Measurements from ENCODE around the gene SMYD5. TPM values are rescaled to one million over a fixed set of nuclear protein-coding genes. Genes with fewer than 3 reads are reported as not detected.
"Not testable (repeated sequence)": the region's sequence is repeated elsewhere in the genome, so short reads cannot be mapped to it uniquely, and the experiment has no call there.

The SMYD5 gene
- total RNA-seq, 1 donor: 17.4 TPM

- Histone ChIP-seq H3K4me2 (ENCODE audit: insufficient read depth, low read length) (no peak overlapping the region), H3K4me1 (ENCODE audit: insufficient read depth, low read length) (no peaks in the 10 kb centered on the region), H2AFZ (ENCODE audit: low read length) (no peak overlapping the region), H3K36me3 (ENCODE audit: insufficient read depth, low read length) (no peaks in the 10 kb centered on the region), H3K27me3 (ENCODE audit: insufficient read depth, low read length) (no peaks in the 10 kb centered on the region), H4K20me1 (ENCODE audit: insufficient read depth, low read length) (peaks cover 4% of the 10 kb centered on the region), H3K4me3 (ENCODE audit: insufficient read depth, low read length) (no peak overlapping the region), H3K9me3 (ENCODE audit: low read depth, low read length) (no peaks in the 10 kb centered on the region), H3K79me2 (ENCODE audit: insufficient read depth, low read length) (no peaks in the 10 kb centered on the region), H3K27ac (ENCODE audit: low read depth, low read length) (no peak overlapping the region)
- TF ChIP-seq CTCF (IDR thresholded peaks at IDR 0.05; ENCODE audit: extremely low read depth, low read depth, low read length): peak; percentile 55
- peak; percentile 98 for DNase-seq (ENCODE audit: insufficient read length, low spot score, missing footprints)
These were observed 46.4 kb downstream of the SMYD5 start for GRCh38 chr2:73260338-73260984.

- no peaks in the 10 kb centered on the region for H3K79me2 ChIP-seq (ENCODE audit: insufficient read depth, low read length)
- no peak overlapping the region for H3K4me3 ChIP-seq (ENCODE audit: insufficient read depth, low read length)
- H2AFZ ChIP-seq (ENCODE audit: low read length): no peak overlapping the region
- TF ChIP-seq CTCF (IDR thresholded peaks at IDR 0.05; ENCODE audit: extremely low read depth, low read depth, low read length): no peak
- H3K4me1 ChIP-seq (ENCODE audit: insufficient read depth, low read length): no peaks in the 10 kb centered on the region
- no peaks in the 10 kb centered on the region for H4K20me1 ChIP-seq (ENCODE audit: insufficient read depth, low read length)
- no peak overlapping the region for H3K27ac ChIP-seq (ENCODE audit: low read depth, low read length)
- no peak for DNase-seq (ENCODE audit: insufficient read length, low spot score, missing footprints)
- H3K27me3 ChIP-seq (ENCODE audit: insufficient read depth, low read length): peaks cover 3% of the 10 kb centered on the region
- no peaks in the 10 kb centered on the region for H3K36me3 ChIP-seq (ENCODE audit: insufficient read depth, low read length)
- H3K9me3 ChIP-seq (ENCODE audit: low read depth, low read length): no peaks in the 10 kb centered on the region
- no peak overlapping the region for H3K4me2 ChIP-seq (ENCODE audit: insufficient read depth, low read length)
These were observed 48.1 kb downstream of the SMYD5 start for GRCh38 chr2:73262108-73262651.

GRCh38 chr2:73262691-73263429, 48.8 kb downstream of the SMYD5 start:
- H3K79me2 ChIP-seq (ENCODE audit: insufficient read depth, low read length); H2AFZ ChIP-seq (ENCODE audit: low read length); H3K36me3 ChIP-seq (ENCODE audit: insufficient read depth, low read length); H4K20me1 ChIP-seq (ENCODE audit: insufficient read depth, low read length); H3K4me1 ChIP-seq (ENCODE audit: insufficient read depth, low read length); H3K27ac ChIP-seq (ENCODE audit: low read depth, low read length); H3K4me3 ChIP-seq (ENCODE audit: insufficient read depth, low read length); H3K27me3 ChIP-seq (ENCODE audit: insufficient read depth, low read length); H3K4me2 ChIP-seq (ENCODE audit: insufficient read depth, low read length); H3K9me3 ChIP-seq (ENCODE audit: low read depth, low read length): not testable (repeated sequence)
- DNase-seq (ENCODE audit: insufficient read length, low spot score, missing footprints): peak; percentile 64

- H3K79me2 ChIP-seq (ENCODE audit: insufficient read depth, low read length): no peaks in the 10 kb centered on the region
- no peak overlapping the region for H3K4me2 ChIP-seq (ENCODE audit: insufficient read depth, low read length)
- H3K27ac ChIP-seq (ENCODE audit: low read depth, low read length): no peak overlapping the region
- H3K36me3 ChIP-seq (ENCODE audit: insufficient read depth, low read length): no peaks in the 10 kb centered on the region
- H3K9me3 ChIP-seq (ENCODE audit: low read depth, low read length): no peaks in the 10 kb centered on the region
- H3K4me1 ChIP-seq (ENCODE audit: insufficient read depth, low read length): no peaks in the 10 kb centered on the region
- TF ChIP-seq CTCF (IDR thresholded peaks at IDR 0.05; ENCODE audit: extremely low read depth, low read depth, low read length): no peak
- peak; percentile 68 for DNase-seq (ENCODE audit: insufficient read length, low spot score, missing footprints)
- no peak overlapping the region for H3K4me3 ChIP-seq (ENCODE audit: insufficient read depth, low read length)
- peaks cover 19% of the 10 kb centered on the region for H3K27me3 ChIP-seq (ENCODE audit: insufficient read depth, low read length)
- no peak overlapping the region for H2AFZ ChIP-seq (ENCODE audit: low read length)
- H4K20me1 ChIP-seq (ENCODE audit: insufficient read depth, low read length): no peaks in the 10 kb centered on the region
These were observed 49.7 kb downstream of the SMYD5 start for GRCh38 chr2:73263540-73264331.
